ENCODE results near the gene PHRF1.

GRCh38 chr11:556662-557256, 19.5 kb upstream of the PHRF1 start:
- no peak for TF ChIP-seq CTCF (IDR thresholded peaks at IDR 0.05 in 2 of 3, conservative IDR thresholded peaks at IDR 0.05 in 1 of 3; ENCODE audit: borderline replicate concordance in 1 of 3, insufficient read depth in 1 of 3, low read depth in 2 of 3, low read length in 2 of 3)
- no peak for TF ChIP-seq YY1 (IDR thresholded peaks at IDR 0.05; ENCODE audit: extremely low read depth, insufficient replicate concordance, low read depth, low read length)

Measured in HCT116 (cell line).